HL-60 (cell line): Measurements from ENCODE around the gene ADGRD2.

Experiments
- DNase-seq, 2 experiments: peaks; one replicate each; pipeline ENCODE4 v3.0.0-alpha.2; 2010 to 2020; ENCODE audit warnings: low read depth in 1 of 2, low spot score in 1 of 2
- H3K27ac ChIP-seq: fragments of 250-450 bp; sonication (Bioruptor Pico); replicated peaks from 2 replicates; pipeline ENCODE4 v1.5.1; 2020; ENCODE audit warnings: mild to moderate bottlenecking, moderate library complexity
- H3K27me3 ChIP-seq: fragments of 250-450 bp; sonication (Bioruptor Pico); 2 replicates; pipeline ENCODE4 v1.5.1; 2021; ENCODE audit warnings: mild to moderate bottlenecking, moderate library complexity; ENCODE audit not compliant: insufficient read depth, poor library complexity, severe bottlenecking
- H3K4me3 ChIP-seq: replicated peaks from 2 replicates; pipeline ENCODE4 v1.5.1; 2011; ENCODE audit warnings: mild to moderate bottlenecking, control low read depth, low read length; ENCODE audit not compliant: insufficient read depth
- GABPA ChIP-seq: IDR thresholded peaks from 2 replicates; pipeline ENCODE4 v1.6.1; 2012; ENCODE audit warnings: low read depth
- POLR2AphosphoS5 ChIP-seq: IDR thresholded peaks from 2 replicates; pipeline ENCODE4 v1.6.1; 2012; ENCODE audit warnings: low read depth
- SPI1 ChIP-seq: IDR thresholded peaks from 2 replicates; pipeline ENCODE4 v1.6.1; 2012; ENCODE audit warnings: low read depth, mild to moderate bottlenecking, borderline replicate concordance
- TF ChIP-seq, protein P1 (sequence below): IDR thresholded peaks from 2 replicates; pipeline ENCODE4 v1.6.1; 2012; ENCODE audit warnings: low read depth; ENCODE audit not compliant: insufficient replicate concordance
- TF ChIP-seq, protein P2 (sequence below): IDR thresholded peaks from one replicate; pipeline ENCODE4 v1.5.1; 2011; ENCODE audit warnings: low read length, control low read depth, inconsistent platforms; ENCODE audit not compliant: insufficient read depth

Gene ADGRD2

GRCh38 chr9:124458441-124458840 lies 8.2 kb downstream of the ADGRD2 start:
- Histone ChIP-seq H3K4me3 (no peak overlapping the region), H3K27me3 (no peaks in the 10 kb centered on the region), H3K27ac (no peak overlapping the region)
- TF ChIP-seq GABPA (no peak), SPI1 (no peak), POLR2AphosphoS5 (no peak)
- TF ChIP-seq, protein P1, sequence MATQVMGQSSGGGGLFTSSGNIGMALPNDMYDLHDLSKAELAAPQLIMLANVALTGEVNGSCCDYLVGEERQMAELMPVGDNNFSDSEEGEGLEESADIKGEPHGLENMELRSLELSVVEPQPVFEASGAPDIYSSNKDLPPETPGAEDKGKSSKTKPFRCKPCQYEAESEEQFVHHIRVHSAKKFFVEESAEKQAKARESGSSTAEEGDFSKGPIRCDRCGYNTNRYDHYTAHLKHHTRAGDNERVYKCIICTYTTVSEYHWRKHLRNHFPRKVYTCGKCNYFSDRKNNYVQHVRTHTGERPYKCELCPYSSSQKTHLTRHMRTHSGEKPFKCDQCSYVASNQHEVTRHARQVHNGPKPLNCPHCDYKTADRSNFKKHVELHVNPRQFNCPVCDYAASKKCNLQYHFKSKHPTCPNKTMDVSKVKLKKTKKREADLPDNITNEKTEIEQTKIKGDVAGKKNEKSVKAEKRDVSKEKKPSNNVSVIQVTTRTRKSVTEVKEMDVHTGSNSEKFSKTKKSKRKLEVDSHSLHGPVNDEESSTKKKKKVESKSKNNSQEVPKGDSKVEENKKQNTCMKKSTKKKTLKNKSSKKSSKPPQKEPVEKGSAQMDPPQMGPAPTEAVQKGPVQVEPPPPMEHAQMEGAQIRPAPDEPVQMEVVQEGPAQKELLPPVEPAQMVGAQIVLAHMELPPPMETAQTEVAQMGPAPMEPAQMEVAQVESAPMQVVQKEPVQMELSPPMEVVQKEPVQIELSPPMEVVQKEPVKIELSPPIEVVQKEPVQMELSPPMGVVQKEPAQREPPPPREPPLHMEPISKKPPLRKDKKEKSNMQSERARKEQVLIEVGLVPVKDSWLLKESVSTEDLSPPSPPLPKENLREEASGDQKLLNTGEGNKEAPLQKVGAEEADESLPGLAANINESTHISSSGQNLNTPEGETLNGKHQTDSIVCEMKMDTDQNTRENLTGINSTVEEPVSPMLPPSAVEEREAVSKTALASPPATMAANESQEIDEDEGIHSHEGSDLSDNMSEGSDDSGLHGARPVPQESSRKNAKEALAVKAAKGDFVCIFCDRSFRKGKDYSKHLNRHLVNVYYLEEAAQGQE = no peak
- TF ChIP-seq, protein P2, sequence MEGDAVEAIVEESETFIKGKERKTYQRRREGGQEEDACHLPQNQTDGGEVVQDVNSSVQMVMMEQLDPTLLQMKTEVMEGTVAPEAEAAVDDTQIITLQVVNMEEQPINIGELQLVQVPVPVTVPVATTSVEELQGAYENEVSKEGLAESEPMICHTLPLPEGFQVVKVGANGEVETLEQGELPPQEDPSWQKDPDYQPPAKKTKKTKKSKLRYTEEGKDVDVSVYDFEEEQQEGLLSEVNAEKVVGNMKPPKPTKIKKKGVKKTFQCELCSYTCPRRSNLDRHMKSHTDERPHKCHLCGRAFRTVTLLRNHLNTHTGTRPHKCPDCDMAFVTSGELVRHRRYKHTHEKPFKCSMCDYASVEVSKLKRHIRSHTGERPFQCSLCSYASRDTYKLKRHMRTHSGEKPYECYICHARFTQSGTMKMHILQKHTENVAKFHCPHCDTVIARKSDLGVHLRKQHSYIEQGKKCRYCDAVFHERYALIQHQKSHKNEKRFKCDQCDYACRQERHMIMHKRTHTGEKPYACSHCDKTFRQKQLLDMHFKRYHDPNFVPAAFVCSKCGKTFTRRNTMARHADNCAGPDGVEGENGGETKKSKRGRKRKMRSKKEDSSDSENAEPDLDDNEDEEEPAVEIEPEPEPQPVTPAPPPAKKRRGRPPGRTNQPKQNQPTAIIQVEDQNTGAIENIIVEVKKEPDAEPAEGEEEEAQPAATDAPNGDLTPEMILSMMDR = no peak
- no peak for DNase-seq

DNA sequence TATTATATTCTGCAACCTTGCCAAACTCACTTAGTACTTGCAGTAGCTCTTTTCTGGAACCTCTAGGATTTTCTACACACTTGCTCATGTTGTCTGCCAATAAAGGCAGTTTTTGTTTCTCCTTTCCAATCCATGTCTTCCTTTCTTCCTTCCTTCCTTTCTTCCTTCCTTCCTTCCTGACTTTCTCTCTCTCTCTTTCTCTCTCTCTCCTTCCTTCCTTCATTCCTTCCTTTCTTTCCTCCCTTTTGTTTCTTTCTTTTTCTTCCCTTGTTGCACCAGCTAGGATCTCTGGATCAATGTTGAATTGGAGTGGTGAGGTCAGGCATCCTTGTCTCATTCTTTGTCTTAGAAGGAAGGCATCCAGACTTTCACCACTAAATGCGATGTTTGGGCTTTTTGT lies 12.5 kb downstream of the ADGRD2 start:
- Histone ChIP-seq H3K27ac (no peak overlapping the region), H3K27me3 (no peaks in the 10 kb centered on the region), H3K4me3 (no peak overlapping the region)
- TF ChIP-seq POLR2AphosphoS5 (no peak), SPI1 (no peak), GABPA (no peak)
- TF ChIP-seq, protein P2 = no peak
- TF ChIP-seq, protein P1 = no peak
- DNase-seq = no peak

DNA sequence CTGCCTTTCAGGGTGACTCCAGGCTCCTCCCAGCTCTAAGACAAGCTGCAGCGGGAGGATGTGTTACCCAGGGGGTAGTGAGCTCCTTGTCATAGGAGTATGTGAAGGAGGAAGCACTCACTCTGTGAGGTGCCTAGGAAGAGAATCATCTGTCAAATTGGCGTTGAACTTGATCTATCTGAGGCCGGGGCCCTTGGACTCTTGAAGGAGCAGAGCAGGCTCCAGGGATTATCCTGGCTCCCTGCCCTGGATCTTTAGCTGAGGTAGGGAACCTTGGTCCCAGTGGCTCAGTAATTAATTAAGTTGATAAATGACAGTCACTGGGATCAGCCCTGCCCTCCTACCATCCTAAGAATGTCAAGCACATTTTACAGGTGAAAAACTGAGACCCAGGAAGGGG lies 15.5 kb downstream of the ADGRD2 start:
- Histone ChIP-seq H3K27me3 (no peaks in the 10 kb centered on the region), H3K27ac (no peak overlapping the region), H3K4me3 (no peak overlapping the region)
- TF ChIP-seq, protein P2 = no peak
- TF ChIP-seq SPI1 (no peak), POLR2AphosphoS5 (no peak), GABPA (no peak)
- TF ChIP-seq, protein P1 = no peak
- no peak for DNase-seq
